Stimulated activated CD8-positive, alpha-beta memory T cell treated with anti-CD3 and anti-CD28 coated beads, Interleukin-12 subunit alpha, Interleukin-12 subunit beta, amount 100 ng/mL, for 1 hour (primary cell): Measurements from ENCODE around the gene RBM47.
"Not testable (repeated sequence)": the region's sequence is repeated elsewhere in the genome, so short reads cannot be mapped to it uniquely, and the experiment has no call there.

Source experiments
- DNase-seq: peaks from one replicate; pipeline ENCODE4 v3.0.0-alpha.2; 2020; ENCODE audit warnings: low read depth

RBM47 gene

DNA sequence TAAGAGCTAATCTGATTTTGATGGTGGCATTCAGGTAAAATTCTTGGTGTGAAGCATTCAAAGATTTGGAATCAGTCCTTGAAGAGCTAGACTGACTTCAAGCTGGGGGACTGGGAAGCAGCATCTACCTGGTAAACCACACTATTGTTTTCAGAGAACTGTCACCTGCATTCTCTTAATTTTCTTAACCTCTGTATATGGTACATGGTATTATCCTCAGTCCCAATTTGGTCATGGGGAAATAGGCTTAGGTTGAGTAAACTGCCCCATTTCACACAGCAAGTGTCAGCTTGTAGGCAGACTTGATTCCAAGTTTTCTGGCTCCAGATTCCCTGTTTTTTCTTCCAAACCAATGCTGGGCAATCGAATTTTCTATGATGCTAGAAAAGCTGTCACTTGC, 190.1 kb downstream of the RBM47 start:
- DNase-seq, result no peak

DNA sequence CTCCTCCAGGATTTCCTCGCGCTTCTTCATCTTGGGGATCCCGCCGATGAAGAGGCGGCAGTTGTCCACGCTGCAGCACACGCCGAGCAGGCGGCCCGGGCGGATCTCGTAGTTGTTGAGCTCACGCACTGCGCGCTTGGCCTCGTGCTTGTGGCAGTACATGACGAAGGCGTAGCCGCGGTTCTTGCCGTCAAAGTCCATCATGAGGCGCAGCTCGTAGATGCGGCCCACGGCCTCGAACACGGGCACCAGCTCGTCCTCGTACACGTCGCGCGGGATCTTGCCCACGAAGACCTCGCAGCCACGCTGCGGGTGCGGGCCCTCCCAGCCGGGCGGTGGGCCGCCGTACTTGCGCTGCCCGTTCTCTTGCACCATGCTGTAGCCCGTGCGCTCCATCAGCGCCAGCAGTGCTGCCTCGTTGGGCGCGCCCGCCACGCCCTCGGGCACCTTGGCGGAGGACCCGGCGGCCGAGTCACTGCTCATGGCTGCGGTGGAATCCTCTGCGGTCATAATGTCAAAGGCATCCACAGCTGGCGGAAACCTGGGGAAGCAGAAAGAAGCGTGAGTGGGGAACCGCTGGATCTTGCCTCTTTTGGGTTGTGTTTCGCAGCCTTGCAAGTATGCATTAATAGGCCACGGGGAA, 191.2 kb downstream of the RBM47 start:
- DNase-seq, result no peak

DNA sequence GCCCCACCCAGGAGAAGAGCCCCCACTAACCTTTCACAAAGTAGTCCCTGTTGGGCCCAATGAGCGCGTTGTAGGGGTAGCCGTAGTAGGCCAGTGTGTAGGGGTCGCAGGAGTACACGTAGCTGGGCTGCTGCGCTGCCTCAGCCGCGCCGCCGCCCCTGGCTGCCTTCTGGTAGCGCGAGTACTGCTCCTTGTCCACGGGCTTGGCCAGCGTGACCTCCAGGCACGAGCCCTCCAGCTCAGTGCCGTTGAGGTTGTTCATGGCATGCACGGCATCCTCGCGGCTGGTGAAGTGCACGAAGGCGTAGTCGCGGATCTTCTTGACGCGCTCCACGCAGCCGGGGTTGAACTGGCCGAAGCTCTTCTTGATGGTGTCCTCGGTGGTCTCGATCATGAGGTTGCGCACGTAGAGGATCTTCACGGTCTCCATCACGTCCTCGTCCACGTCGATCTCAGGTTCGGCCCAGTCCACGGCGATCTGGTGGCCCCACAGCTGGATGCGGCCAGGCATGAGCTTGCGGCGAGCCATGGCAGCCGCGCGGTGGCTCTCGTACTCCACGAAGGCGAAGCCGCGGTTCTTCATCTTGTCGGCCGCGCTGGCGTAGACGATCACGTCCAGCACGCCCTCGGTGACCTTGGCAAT, 191.8 kb downstream of the RBM47 start:
- no peak for DNase-seq

DNA sequence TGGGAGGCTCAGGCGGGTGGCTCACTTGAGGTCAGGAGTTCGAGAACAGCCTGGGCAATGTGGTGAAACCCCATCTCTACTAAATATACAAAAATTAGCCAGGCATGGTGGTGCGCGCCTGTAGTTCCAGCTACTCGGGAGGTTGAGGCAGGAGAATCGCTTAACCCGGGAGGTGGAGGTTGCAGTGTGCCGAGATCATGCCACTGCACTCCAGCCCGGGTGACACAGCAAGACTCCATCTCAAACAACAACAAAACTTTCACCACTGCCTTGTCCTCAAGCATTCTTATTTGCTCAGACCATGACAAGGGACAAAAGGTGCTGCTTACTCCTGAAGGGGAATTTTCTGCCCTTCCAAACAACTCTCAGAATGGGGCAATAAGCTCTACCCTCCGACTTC, 194.4 kb downstream of the RBM47 start:
- DNase-seq, result not testable (repeated sequence)

DNA sequence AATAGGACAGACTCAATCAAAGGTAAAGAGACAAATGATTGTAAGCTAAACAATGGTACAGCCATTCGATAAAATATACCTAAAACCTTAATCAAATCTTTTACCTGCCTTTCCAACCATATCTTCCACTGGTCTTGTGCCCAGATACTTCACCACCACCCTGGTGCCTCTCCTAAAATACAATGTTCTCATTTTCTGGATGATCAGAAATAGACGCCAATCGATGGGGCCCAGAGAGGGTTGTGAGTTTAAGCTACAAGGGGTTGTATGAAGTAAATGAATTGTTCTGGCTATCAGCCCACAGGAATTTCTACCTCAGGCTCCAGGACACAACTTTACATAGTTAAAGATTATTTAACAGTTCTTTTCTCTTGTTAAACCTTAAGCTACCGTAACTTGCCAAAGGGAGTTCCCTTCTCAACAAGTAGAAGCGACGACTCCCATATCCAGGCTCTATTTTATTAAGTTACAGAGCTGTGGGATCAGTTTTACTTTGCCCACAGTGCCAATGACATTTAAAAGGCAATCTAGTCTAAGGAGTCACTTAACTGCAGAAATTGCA, 195.5 kb downstream of the RBM47 start:
- DNase-seq, result no peak

DNA sequence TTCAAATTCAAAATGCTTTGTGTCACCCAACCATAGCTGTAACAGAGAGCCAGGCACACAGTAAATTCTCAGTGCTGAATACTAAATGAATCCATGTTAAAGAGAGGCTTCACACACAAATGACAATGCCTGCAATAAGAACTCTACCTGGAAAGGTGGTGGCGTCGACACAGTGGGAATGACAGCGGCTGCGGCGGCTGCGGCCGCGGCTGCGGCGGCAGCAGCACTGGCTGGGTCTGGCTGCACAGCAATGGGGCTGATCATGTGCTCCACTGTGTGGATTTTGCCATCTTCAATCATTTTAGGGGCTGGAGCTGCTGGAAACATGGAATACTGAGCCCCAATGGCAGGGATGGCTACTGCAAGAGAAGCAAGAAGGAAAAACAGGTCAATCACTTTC, 197.2 kb downstream of the RBM47 start:
- no peak for DNase-seq

DNA sequence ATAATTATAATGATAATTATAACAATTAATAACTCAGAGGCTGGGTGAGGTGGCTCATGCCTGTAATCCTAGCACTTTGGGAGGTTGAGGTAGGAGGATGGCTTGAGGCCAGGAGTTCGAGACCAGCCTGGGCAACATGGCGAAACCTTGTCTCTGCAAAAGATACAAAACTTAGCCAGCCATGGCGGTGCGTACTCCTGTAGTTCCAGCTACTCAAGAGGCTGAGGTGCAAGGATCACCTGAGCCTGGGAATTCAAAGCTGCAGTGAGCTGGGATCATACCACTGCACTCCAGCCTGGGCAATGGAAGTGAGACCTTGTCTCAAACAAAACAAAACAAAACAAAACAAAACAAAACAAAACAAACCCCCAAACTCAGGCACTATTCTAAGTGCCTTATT, 201.8 kb downstream of the RBM47 start:
- not testable (repeated sequence) for DNase-seq

DNA sequence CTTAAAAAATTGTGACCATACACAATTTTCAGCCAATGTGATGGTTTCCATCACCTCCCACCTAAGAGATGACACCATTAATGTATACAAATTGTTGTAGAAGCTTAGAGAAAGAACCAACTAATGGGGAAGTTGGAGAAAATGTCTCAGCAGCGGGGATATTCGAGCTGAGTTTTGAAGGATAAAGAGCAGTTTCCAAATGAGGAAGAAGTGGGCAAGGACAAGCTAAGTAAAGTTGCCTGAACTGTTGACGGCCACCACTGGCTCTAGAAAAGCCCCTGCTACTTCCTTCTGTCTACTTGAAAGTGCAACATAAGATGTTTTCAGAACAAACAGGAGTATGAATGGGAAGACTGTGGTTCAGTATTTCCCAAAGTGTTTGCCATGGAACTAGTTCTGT, 202.5 kb downstream of the RBM47 start:
- no peak for DNase-seq

DNA sequence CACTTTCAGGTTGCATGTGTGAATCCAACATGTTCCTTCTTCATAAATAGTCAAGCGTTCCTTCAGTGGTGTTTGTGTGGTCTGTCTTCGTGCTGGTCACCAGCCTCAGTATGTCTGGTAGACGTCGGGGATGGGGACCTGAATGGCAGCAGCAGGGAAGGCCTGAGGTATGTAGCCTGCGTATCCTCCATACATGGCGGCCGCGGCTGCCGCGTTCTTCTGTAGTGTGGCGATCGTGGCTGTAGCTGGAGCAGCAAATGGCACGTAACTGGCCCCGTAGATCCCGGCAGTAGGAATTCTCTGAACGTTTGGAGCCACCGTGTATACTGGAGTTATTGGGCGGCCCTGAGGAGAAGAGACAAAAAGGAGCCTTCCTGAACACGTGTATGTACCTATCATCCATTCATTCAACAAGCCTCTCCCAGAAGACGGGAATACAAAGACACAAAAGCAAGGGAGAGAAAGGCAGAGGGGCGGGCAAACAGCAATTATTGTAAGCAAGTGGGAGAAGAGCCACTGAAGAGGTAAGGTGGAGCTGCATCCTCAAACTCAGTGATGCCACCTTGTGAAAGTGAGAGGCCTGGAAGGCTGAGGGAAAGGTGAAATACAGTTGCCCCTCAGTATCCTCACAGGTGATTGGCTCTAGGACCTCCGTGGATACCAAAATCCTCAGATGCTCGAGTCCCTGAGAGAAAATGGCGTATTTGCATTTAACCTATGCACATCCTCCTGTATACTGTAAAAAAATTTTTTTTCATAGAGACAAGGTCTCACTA, 203.7 kb downstream of the RBM47 start:
- DNase-seq, result no peak

DNA sequence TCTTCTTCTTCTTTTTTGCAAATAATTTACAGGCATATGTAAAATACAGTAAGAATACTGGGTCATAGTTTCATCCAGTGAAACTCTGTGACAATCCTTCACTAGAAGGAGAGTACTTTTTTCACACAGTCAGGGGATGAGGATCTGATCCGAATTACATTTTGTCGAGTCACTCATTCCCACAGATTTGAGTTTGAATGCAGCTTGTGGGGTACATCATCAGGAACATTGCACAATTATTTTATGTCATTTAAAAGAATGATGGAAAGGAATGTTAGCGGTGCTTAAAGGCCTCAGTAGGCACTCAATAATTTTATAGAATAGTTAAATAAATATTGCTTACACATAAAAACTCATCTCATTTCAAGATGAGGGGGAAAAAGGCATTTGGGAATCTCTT, 205.9 kb downstream of the RBM47 start:
- DNase-seq, result no peak

DNA sequence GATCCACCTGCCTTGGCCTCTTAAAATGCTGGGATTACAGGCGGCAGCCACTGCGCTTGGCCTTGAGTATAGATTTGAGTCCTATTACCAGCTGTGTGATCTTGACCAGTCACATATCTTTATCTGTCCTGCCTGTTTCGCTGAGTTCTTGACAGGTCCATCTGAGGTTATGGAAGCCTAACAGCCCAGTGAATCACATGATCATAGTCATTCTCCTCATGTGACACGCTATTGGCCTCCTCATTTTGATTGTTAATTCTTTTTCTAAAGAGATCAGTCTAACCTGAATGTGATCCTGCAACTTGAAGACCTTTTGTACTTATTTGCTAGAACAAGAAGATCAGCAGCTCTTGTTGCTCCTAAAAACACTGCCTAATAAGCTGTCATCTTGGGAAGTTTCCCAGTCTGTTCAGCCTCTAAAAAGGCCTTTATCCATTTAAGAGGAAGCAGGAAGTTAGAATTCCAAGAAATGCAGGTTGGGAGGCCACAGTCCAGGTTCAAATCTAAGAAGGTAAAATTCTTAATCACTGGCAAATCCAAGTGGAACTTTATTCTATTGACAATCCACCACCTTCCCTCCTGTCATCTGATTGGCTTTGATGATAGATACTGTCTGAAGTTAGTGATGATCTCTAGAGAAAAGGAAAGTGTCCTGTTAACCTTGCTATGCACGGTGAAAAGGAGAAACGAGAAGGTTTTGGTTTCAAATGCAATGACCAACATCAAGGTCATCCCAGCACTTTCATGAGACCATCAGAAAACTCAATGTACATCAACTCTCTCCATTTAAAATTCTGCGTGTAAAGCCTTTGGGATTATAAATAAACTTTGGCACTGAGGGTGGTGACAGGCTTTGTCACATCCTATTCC, 207.6 kb downstream of the RBM47 start:
- DNase-seq, result no peak

DNA sequence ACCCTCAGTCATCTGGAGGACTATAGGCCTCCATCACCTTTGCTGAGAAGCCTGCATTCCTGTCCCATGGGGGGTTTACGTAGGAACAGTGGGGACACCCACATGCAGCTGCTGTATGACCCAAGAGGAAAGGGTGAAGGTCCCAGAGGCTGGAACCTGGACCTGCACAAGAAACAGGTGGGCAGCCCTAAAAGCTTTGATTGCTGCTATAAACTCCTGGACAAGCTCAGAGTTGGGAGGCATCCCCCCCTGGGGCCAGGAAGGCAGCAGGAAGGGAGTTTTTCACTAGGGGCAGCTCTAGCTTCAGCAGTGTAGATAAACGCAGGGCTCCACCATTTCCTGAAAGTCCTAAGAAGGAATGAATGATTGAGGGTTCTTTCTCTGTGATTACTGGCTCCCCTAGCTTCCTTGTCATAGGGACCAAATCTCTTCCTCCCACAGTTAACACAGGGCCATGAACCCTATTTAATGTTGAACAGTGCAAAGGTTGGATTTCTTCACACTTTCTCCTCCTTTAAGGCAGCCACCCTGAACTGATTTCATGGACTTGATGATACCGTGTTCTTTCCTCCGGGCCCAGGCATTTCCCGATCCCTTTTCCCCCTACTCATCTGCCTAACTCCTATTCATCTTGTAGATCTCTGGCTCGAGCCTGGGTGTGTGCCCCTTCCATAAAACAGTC, 210.3 kb downstream of the RBM47 start:
- no peak for DNase-seq

DNA sequence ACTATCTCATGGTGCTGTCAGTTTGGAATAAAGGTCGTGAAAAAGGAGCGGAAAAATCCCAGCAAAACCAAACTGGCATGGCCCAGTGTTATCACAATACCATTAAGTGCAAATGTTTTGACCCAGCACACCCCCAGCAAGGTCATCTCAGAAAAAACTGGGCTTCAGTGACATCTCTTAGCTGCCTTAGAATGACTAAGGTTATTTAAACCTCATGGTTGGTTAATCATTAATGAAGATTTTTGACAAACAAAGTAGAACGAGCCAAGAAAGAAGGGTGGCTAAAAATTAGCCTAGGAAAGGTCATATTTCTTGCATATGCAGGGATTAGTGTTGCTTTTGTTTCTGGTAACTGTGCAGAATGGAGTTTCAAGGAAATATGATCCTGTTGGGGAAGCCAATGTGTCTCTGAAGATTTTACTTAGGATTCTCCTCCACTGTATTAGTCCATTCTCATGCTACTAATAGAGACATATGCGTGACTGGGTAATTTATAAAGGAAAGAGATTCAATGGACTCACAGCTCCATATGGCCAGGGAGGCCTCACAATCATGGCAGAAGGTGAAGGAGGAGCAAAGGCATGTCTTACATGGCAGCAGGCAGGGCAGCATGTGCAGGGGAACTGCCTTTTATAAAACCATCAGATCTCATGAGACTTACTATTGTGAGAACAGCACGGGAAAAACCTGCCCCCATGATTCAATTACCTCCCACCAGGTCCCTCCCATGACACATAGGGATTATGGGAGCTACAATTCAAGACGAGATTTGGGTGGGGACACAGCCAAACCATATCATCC, 211.0 kb downstream of the RBM47 start:
- DNase-seq, result no peak

DNA sequence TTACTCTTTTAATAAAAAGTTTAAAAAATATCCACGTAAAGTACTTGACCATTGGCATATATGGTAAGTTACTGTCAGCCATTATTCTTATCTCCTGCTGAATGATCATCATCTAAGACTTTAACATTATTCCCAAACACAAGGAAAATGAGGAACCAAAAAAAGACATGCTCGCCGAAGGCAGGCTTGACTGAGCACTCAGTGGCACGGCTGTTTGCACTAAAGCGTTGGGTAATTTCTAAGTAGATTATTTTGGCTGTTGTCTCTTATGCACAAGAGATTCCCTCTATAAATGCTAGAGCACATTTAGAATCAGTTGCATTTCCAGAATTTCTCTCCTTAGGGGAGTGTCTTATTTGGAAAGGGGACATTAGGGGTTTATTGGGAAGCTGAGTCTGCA, 211.7 kb downstream of the RBM47 start:
- DNase-seq, result no peak

DNA sequence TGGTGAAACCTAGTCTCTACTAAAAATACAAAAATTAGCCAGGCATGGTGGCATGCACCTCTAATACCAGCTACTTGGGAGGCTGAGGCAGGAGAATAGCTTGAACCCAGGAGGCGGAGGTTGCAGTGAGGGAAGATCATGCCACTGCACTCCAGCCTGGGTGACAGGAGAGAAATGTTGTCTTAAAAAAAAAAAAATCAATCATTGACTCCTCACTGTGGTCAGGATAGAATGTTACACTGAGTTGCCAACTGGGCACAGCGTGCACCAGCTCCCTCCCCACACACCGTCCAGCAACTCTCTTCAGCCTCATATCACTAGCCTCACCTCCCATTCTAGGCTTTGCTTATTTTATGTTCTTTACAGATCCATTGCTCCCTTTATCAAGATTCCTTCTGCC, 215.0 kb downstream of the RBM47 start:
- DNase-seq, result no peak

DNA sequence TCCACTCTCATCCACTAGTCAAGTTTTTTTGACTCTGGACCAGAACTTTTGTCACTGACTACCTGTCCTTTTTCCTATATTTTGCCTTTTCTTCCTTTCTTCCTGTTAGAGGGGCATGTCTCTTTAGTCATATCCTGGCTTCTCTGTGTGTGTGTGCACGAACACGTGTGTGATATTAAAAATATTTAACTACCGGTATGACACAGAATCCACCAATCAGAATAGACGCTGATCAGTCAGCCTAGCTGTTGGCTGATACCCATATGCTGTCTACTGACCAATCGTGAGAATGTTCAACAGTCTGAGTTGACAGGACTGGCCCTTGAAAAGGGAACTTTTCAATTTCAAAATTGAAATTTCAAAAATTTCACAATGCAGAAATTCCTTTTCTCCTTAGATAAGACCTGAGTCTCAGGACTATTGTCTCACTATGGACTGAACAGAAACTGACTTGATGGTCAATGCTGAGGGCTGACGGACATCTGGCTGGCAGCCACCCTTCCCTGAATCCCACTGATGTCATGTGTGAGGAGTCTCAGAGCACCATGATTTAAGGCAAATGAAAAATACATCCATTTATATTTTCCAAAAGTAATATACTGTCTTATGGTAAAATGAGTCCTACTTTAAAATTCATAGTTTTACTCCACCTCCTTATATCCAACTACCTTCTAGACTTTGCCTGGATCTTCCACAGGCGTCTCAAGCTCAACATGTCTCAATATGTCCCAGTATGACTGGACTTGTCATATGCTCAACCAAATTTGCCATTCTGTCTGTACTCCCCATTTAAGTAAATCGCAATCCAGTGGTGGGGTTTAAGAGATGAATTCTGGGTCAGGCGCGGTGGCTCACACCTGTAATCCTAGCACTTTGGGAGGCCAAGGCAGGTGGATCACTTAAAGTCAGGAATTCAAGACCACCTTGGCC, 216.5 kb downstream of the RBM47 start:
- DNase-seq, result no peak

DNA sequence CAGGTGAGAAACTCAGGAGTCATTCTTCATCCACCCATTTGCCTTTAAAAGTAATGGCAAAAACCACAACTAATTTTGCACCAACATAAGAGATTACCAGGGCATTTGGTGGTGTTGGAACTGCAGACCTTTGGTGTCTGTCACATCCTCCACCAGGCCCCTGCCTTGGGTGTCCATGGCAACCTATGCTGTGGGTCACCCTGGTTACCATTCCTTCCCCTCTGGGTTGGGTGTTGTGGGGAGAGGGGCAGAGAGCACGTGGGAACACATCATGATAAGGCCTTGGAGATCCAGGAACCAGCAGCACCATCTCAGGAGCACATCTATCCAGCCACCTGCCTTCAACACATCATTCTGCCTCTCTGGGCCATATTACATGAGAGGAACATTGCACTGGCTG, 217.3 kb downstream of the RBM47 start:
- DNase-seq, result no peak

DNA sequence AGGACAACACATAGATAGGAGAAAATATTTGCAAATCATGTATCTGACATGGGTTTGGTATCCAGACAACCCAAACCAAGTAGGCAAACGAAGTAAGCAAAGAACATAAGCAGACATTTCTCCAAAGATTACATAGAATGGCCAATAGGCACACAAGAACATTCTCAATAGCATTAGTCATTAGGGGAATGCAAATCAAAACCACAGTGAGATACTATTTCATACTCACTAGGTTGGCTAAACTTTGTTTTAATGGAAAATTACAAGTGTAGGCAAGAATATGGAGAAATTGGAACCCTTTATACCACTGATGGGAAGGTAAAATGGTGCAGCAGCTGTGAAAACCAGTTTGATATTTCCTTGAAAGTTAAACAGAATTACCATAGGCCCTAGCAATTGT, 219.8 kb downstream of the RBM47 start:
- DNase-seq, result no peak

DNA sequence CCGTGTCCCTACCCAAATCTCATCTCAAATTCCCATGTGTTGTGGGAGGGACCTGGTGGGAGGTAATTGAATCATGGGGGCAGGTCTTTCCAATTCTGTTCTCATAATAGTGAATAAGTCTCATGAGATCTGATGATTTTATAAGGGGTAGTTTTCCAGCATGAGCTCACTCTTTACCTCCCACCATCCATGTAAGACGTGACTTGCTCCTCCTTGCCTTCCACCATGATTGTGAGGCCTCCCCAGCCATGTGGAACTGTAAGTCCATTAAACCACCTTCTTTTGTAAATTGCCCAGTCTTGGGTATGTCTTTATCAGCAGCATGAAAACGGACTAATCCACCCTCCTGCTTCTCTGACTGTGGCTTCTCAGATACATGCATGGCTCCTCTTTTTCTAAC, 222.2 kb downstream of the RBM47 start:
- DNase-seq, result not testable (repeated sequence)

DNA sequence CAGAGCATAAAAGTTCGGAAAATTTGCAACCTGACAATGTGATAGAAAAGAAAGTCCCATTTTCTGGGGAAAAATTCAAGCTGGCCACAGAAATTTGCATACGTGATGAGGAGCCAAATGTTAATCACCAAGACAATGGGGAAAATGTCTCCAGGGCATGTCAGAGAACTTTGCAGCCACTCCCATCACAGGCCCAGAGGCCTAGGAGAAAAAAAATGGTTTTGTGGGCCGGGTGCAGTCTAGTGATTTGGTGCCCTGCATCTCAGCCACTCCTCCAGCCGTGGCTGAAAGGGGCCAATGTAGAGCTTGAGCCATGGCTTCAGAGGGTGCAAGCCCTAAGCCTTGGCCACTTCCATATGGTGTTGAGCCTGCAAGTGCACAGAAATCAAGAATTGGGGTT, 223.3 kb downstream of the RBM47 start:
- DNase-seq, result no peak
